Mucosa of rectum (tissue), 2 donors: ENCODE measurements around the gene FOXP4.

Experiments
- H3K27ac ChIP-seq, 2 donors: one replicate each; pipeline ENCODE4 v1.7.0; 2013; ENCODE audit warnings: inconsistent platforms in 2 of 2, low read depth in 2 of 2, low read length in 2 of 2
- H3K27me3 ChIP-seq, 2 donors: one replicate each; pipeline ENCODE4 v1.7.0; 2013; ENCODE audit warnings: low read length in 2 of 2; ENCODE audit not compliant: control insufficient read depth in 2 of 2, insufficient read depth in 2 of 2
- H3K36me3 ChIP-seq, 2 donors: one replicate each; pipeline ENCODE4 v1.7.0; 2013; ENCODE audit warnings: low read length in 2 of 2; ENCODE audit not compliant: control insufficient read depth in 2 of 2, insufficient read depth in 2 of 2
- H3K4me1 ChIP-seq, 2 donors: one replicate each; pipeline ENCODE4 v1.7.0; 2013; ENCODE audit warnings: low read length in 2 of 2, mild to moderate bottlenecking in 1 of 2; ENCODE audit not compliant: control insufficient read depth in 2 of 2, insufficient read depth in 2 of 2
- H3K4me3 ChIP-seq, 2 donors: one replicate each; pipeline ENCODE4 v1.7.0; 2013; ENCODE audit warnings: low read length in 2 of 2
- H3K9ac ChIP-seq, 2 donors: one replicate each; pipeline ENCODE4 v1.7.0; 2013; ENCODE audit warnings: low read length in 2 of 2, low read depth in 1 of 2, mild to moderate bottlenecking in 1 of 2
- H3K9me3 ChIP-seq, 2 donors: one replicate each; pipeline ENCODE4 v1.7.0; 2013; ENCODE audit warnings: low read length in 2 of 2; ENCODE audit not compliant: control insufficient read depth in 2 of 2
- donor health status: healthy.
- donor health status: Normal muscosa, but diverticular disease.

Gene FOXP4

DNA sequence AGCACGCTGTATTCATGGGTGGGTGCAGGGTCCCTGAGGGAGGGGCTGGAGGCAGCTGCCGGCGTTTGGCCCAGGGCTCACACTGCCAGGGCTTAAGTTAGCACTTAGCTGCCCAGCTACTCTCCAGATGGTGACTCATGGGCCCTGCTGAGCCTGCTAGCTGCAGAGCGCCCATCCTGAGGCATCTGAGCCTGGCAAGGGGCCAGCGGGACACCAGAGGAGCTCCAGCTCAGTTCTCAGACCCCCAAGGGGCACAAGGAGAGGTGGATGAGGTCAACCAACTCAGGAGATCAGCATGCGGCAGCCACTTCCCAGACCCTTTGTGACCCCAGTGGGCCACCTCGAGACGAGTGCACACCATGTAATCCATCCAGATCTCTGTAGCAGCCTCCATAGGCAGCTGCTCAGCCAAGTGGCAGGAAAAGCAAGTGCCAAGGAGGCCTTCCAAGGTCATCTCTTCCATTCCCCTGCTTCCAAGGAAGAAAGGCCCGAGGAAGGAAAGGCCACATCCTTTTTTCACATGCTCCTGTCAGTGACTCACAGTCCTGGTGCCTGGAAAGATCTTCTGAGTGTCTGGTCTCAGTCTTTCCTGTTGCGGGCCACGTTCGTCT lies 35.3 kb downstream of the FOXP4 start:
- Histone ChIP-seq H3K9ac (no peak overlapping the region), H3K4me1 (peaks cover 13 to 24% of the 10 kb centered on the region in 2 donors), H3K27ac (no peak overlapping the region), H3K36me3 (peaks cover 16 to 19% of the 10 kb centered on the region in 2 donors), H3K9me3 (no peaks in the 10 kb centered on the region), H3K27me3 (no peaks in the 10 kb centered on the region), H3K4me3 (no peak overlapping the region)

DNA sequence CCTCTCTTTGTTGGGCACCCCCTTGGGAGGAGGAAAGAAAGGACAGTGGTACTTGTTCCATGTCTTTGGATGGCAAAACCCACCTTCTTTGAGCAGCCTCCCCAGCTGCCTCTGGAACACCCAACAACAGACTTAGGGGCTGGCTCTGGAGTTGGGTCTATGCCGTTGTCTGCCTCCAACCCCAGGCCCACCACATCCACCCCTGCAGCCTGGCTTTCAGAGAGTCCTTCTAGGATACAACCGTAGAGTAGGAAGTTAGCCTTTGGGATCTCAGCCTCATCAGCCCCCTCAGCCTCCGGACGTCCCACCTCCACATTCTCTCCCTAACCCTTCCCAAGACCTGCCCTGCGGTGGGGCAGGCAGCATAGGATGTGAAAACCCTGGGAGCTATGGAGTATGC lies 36.4 kb downstream of the FOXP4 start:
- Histone ChIP-seq H3K9ac (no peak overlapping the region), H3K27ac (no peak overlapping the region), H3K27me3 (no peaks in the 10 kb centered on the region), H3K36me3 (peaks cover 19 to 22% of the 10 kb centered on the region in 2 donors), H3K9me3 (no peaks in the 10 kb centered on the region), H3K4me1 (peaks cover 12 to 23% of the 10 kb centered on the region in 2 donors), H3K4me3 (no peak overlapping the region)

GRCh38 chr6:41583565-41583964 lies 37.4 kb downstream of the FOXP4 start:
- Histone ChIP-seq H3K9me3 (no peaks in the 10 kb centered on the region), H3K36me3 (peaks cover 22 to 27% of the 10 kb centered on the region in 2 donors), H3K27me3 (no peaks in the 10 kb centered on the region), H3K4me1 (peaks cover 3 to 14% of the 10 kb centered on the region in 2 donors), H3K9ac (no peak overlapping the region), H3K27ac (no peak overlapping the region), H3K4me3 (no peak overlapping the region)

DNA sequence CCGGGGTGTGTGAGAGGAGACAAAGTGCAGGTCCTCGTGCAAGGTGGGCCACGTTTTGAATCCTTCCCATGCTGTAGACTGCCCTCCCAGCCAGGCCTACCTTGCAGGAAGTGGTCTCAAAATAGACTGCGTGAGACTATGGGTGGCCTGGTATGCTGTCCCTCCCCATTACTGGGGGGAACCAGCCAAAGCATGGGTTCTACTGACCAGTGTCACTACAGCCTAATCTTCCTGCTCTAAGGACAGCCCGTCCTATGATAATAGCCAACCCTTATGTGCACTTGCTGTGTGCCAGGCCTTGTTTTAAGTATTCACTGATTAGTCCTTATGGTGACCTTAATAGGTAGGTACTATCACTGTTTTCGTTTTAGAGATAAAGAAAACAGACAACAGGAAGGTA lies 38.0 kb downstream of the FOXP4 start:
- H3K4me1 ChIP-seq = peaks cover 3 to 8% of the 10 kb centered on the region in 2 donors
- no peaks in the 10 kb centered on the region for H3K9me3 ChIP-seq
- H3K27me3 ChIP-seq = no peaks in the 10 kb centered on the region
- no peak overlapping the region for H3K4me3 ChIP-seq
- no peak overlapping the region for H3K9ac ChIP-seq
- no peak overlapping the region for H3K27ac ChIP-seq
- peaks cover 29 to 32% of the 10 kb centered on the region in 2 donors for H3K36me3 ChIP-seq

DNA sequence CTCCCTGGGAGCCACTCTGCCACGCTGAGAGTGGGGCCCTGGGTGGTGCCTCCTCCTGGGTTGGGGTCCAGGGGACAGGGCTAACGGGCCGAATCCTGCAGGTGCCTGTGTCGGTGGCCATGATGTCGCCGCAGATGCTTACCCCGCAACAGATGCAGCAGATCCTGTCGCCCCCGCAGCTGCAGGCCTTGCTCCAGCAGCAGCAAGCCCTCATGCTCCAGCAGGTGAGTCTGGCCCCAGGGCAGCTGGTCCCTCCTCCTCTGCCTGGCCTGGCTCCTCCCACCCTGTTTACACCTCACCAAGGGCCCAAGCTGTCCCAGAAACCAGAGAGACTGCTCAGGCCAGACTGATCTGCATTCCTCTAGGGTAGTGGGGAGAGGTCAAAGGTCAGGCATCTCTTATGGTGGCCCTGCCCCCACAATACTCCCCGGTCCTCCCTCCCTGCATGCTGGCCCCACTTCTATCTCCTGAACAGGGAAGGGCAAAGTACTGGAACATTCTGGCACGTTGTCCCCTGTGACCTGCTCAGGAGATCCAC lies 38.6 kb downstream of the FOXP4 start:
- Histone ChIP-seq H3K27me3 (no peaks in the 10 kb centered on the region), H3K36me3 (peaks cover 32 to 36% of the 10 kb centered on the region in 2 donors), H3K4me1 (peaks cover 3 to 7% of the 10 kb centered on the region in 2 donors), H3K9ac (no peak overlapping the region), H3K4me3 (no peak overlapping the region), H3K9me3 (no peaks in the 10 kb centered on the region), H3K27ac (no peak overlapping the region)

DNA sequence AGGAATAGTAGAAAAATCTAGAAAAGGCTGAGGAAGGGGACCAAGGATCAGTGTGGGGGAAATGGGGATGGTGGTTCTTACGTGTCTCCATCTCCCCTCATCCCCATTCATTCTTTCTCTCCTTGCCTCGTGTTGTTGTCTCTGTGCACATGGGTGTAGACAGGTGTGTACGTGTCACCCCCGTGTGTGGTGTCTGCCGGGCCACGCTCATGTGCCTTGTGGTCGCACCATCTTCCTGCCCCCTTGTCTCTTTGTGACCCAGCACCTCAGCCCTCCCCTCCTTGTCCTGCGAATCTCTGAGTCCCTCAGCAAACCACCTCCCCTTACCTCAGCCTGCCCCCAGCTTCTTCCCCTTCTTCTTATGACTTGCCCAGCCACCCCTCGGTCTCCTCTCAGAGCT lies 39.4 kb downstream of the FOXP4 start:
- Histone ChIP-seq H3K9ac (no peak overlapping the region), H3K27me3 (no peaks in the 10 kb centered on the region), H3K36me3 (peaks cover 32 to 39% of the 10 kb centered on the region in 2 donors)

DNA sequence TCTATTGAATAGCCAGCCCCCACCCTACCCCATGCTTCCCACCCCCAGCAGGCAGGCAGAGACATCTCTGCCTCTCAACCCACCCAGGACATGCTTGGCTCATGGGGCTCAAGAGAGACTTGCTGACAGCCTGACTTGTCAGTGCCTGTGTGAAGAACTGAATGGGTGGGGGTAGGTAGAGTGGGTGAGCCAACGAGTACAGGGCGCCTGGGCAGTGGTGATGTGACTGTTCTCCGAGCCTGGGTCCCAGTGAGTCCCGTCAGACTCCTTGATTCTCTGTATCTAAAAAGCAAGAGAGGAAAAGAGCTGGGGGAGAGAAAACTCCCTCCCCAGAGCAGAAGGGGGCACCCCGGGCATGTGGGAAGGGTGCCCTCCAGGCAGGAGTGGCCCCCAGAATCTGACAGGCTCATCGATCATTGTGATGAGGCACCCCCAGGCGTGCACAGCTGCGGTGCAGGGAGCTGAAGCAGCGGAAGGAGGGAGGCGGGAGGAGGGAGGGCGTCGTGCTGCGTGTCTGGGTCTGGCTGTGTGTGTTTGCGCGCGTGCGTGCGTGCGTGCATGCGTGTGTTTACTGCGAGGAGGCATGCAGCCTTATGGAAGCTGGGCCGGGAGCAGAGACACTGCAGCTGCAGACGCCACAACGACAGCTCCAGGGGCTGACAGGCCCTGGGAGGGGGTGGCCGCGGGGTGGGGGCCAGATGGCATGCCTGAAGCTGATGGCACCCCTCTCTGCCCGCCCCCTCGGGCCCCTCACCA lies 40.2 kb downstream of the FOXP4 start:
- Histone ChIP-seq H3K27ac (no peak overlapping the region), H3K4me3 (no peak overlapping the region), H3K9ac (no peak overlapping the region), H3K36me3 (peaks cover 36 to 38% of the 10 kb centered on the region in 2 donors), H3K9me3 (no peaks in the 10 kb centered on the region), H3K4me1 (peaks cover 3 to 7% of the 10 kb centered on the region in 2 donors), H3K27me3 (no peaks in the 10 kb centered on the region)

More for the DNA sequence above, 39.4 kb downstream of the FOXP4 start:
- no peak overlapping the region for H3K27ac ChIP-seq
- no peak overlapping the region for H3K4me3 ChIP-seq
- H3K4me1 ChIP-seq = peaks cover 3 to 7% of the 10 kb centered on the region in 2 donors
- no peaks in the 10 kb centered on the region for H3K9me3 ChIP-seq

GRCh38 chr6:41587131-41587879 lies 41.1 kb downstream of the FOXP4 start:
- peaks cover 33 to 38% of the 10 kb centered on the region in 2 donors for H3K36me3 ChIP-seq

GRCh38 chr6:41588111-41588510 lies 41.9 kb downstream of the FOXP4 start:
- no peaks in the 10 kb centered on the region for H3K27me3 ChIP-seq
- no peak overlapping the region for H3K27ac ChIP-seq
- peaks cover 3 to 7% of the 10 kb centered on the region in 2 donors for H3K4me1 ChIP-seq
- no peak overlapping the region for H3K4me3 ChIP-seq
- no peaks in the 10 kb centered on the region for H3K9me3 ChIP-seq
- H3K36me3 ChIP-seq = peaks cover 38 to 40% of the 10 kb centered on the region in 2 donors
- H3K9ac ChIP-seq = no peak overlapping the region

More at GRCh38 chr6:41587131-41587879, 41.1 kb downstream of the FOXP4 start:
- no peaks in the 10 kb centered on the region for H3K9me3 ChIP-seq
- no peak overlapping the region for H3K27ac ChIP-seq
- H3K9ac ChIP-seq = no peak overlapping the region
- H3K4me1 ChIP-seq = peaks cover 3 to 7% of the 10 kb centered on the region in 2 donors
- no peak overlapping the region for H3K4me3 ChIP-seq
- no peaks in the 10 kb centered on the region for H3K27me3 ChIP-seq

DNA sequence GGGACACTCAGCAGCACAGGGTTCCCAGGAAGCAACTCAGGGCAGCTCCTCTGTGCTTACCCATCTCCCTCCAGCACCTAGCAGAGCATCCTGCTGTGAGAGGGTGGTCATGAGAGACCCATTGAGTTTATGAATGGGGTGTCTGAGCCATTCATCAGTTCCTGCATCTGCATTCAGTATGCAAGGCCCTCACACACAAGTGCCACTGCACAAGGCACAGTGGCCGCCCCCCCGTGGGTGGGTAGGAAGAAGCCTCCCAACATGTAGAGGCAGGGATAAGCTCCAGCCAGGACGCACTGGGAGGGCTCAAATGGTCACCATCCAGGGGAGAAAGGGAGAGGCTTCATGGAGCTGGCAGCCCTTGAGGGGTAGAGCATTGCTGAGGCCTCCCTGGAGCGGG lies 43.0 kb downstream of the FOXP4 start:
- Histone ChIP-seq H3K27me3 (no peaks in the 10 kb centered on the region), H3K9ac (no peak overlapping the region), H3K4me1 (peaks cover 2 to 4% of the 10 kb centered on the region in 2 donors), H3K9me3 (no peaks in the 10 kb centered on the region), H3K36me3 (peaks cover 37 to 44% of the 10 kb centered on the region in 2 donors), H3K27ac (no peak overlapping the region), H3K4me3 (no peak overlapping the region)
